Middle frontal gyrus (tissue), 1 donor: ENCODE data around the gene KSR2.

Experiments
- DNase-seq: peaks from one replicate; pipeline ENCODE4 v3.0.0-alpha.2; 2015; ENCODE audit warnings: low spot score; ENCODE audit errors: extremely low spot score

The KSR2 gene

DNA sequence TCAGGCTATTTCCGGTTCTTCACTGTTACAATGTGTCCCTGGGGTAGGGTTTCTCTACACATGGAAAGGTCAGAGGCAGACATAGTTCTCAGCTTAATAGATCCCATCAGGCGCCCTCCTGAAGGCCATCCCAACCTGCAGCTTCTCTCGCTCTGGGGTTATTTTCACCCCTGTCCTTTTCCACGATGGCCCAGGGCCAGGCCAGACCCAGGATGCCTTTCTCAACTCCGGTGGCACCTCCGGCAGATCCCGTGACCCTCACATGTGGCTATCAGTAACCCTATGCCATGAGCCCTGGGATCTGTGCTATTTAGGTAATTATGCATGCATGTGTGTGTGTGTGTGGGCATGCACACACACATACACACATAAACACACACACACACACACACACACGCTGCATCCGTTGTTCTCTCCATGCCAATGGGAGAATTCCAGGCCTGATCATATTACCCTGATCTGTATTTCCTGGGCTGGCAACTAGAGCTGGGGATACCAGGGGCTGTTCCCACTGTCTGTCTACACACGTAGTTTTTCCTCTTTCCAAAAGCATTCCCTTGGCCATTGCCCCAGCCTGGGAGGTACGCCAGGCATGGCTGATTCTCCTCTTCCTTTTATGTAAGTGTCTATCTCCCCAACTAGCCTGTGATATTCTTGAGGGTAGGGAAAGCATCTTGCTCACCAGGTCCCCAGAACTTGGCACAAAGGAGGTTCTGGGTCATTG, 556.2 kb downstream of the KSR2 start:
- DNase-seq = no peak

DNA sequence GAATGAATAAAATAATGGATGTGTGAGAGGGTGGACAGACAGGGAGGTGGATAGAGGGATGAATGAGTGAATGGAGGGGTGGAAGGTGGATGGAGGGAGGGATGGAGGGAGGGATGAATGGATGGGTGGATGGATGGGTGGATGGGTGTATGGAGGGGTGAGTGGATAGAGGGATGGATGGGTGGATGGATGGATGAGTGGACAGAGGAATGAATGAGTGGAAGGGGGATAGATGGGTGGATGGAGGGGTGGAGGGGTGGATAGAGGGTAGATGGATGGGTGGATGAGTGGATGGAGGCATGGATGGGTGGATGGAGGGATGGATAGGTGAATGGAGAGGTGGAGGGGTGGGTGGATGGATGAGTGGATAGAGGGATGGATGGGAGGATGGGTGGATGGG, 559.5 kb downstream of the KSR2 start:
- no peak for DNase-seq

DNA sequence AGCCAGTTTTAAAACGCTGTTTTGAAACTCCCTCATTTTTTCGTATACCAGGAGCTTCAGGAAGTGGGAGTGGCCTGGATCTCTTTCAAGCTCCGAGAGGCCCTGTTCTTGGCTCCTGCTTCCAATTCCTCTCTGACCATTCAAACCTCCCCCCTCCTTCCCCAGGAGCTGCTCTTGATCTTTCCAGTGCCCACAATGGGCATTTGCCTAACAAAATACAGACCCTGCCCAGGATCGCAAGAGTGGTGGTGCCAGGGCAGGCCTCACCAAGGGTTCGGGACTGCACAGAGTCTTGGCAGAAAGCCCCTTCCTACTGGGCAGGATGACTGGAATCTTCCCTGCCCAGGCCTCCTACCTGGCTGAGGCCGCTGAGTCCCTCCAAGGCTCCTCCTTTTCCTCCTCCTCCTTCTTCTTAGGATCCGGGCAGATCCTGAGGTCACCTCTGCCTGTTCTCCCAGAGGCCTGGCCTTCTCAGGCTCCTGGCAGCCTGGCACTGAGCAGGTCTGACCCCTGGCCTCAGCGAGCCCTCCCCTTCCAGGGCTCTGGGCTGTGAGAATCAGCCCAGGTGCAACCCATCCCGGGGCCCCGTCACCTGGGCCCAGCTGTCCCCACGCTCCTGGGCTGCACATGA, 560.5 kb downstream of the KSR2 start:
- DNase-seq = no peak

DNA sequence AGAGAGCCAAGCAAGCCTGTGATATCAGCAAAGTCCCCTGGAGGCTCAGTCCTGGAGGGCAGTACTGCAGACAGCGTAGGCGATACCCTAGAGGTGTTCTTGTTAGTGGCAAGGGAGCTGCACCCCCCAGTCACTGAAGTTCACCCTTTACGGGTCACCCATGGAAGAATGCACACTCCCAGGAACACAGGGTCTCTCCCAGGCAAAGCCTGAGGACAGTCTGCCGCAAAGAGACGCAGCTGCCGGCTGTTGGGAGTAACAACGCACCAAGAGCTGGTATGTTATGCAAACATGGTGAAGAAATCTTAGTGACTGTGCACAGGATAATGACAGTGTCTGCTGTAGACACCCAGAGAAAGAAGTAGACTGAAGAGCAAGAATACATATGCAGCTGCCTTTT, 563.9 kb downstream of the KSR2 start:
- no peak for DNase-seq

DNA sequence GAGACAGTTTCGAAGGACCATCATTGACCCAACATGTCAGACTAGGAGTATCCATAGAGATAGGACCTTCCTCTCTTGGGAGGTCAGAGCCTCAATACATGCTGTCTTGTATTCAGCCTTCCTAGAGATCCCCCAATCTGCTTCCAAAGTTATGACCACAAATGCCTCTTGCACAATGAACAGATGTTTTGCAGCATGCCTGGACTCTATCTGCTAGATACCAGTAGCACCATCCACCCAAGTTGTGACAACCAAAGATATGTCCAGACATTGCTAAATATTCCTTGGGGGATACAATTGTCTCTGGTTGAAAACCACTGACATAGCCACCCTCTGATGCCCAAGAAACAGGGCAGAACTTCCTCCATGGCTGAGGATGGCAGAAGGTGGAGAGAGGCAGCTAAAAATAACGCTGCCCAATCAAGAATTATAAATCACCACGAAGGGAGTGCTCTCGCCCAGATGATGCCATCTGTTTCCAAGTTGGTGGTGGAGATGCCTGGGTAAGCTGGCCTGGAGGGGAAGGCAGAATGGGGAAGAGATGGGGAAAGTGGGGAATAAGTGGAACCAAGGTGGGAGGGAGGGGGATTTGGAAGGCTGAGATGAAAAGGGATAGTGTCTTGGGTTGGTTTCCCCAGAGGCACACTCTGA, 564.5 kb downstream of the KSR2 start:
- DNase-seq = no peak

DNA sequence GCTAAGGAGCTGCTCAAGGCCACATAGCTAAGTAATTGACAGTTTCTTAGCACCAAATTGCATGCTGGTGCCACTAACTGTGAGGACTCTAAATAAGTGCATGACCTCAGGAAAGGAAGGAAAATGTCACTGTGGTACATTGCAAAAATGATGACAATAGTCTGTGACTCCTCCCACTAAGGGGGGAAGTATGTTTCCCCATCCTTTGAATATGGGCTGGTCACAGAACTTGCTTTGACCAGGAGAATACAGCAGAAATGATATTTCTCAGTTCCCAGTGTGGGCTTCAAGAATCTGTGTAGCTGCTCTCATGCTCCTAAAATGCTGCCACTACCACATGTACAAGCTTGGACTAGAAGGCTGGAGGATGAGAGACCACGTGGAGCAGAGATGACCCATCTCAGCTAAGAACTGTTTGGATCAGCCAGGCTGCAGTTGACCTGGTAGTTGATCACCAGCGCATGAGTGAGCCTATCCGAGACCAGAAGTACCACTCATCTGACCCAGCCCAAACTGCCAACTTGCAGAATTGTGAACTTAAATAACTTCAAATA, 565.1 kb downstream of the KSR2 start:
- DNase-seq = no peak
